IPS DF 6.9 (cell line): ENCODE data around the gene RGS9BP.
A peak's percentile ranks its signal among the peaks of the same experiment; 100 is the strongest.

ENCODE experiments used
- DNase-seq: peaks from one replicate; pipeline ENCODE4 v3.0.0-alpha.2; 2013; ENCODE audit warnings: low read depth, low spot score
- H3K27ac ChIP-seq: one replicate; pipeline ENCODE4 v1.5.1; 2013; ENCODE audit warnings: low read length, control low read depth
- H3K27me3 ChIP-seq: 2 replicates; pipeline ENCODE4 v1.6.1; 2013; ENCODE audit warnings: mild to moderate bottlenecking, low read length; ENCODE audit not compliant: control insufficient read depth, insufficient read depth
- H3K36me3 ChIP-seq: 2 replicates; pipeline ENCODE4 v1.6.1; 2013; ENCODE audit warnings: low read length; ENCODE audit not compliant: control insufficient read depth, insufficient read depth
- H3K4me1 ChIP-seq: 2 replicates; pipeline ENCODE4 v1.6.1; 2013; ENCODE audit warnings: low read length; ENCODE audit not compliant: control insufficient read depth, insufficient read depth
- H3K4me3 ChIP-seq: 2 replicates; pipeline ENCODE4 v1.5.1; 2013; ENCODE audit warnings: mild to moderate bottlenecking, low read length
- H3K9me3 ChIP-seq: 2 replicates; pipeline ENCODE4 v1.6.1; 2013; ENCODE audit warnings: low read length, inconsistent platforms; ENCODE audit not compliant: control insufficient read depth, insufficient read depth
- WGBS: extraction: QIAGEN DNeasy Blood & Tissue Kit; methylation state at CpG from one replicate; pipeline ENCODE4 v1.1.7; 2013; ENCODE audit warnings: mixed read lengths, missing lambda C conversion rate; ENCODE audit not compliant: insufficient read length, insufficient coverage; 5-methylcytosine and 5-hydroxymethylcytosine counted together

RGS9BP gene

GRCh38 chr19:32717496-32717895, 41.8 kb downstream of the RGS9BP start:
- H3K27ac ChIP-seq = no peak overlapping the region
- peaks cover 2% of the 10 kb centered on the region; the same call in 1 of the 2 replicates for H3K4me1 ChIP-seq
- DNase-seq = no peak
- WGBS = no CpG with 5 or more reads among the region's 5 CpGs
- no peaks in the 10 kb centered on the region for H3K36me3 ChIP-seq
- no peaks in the 10 kb centered on the region for H3K9me3 ChIP-seq
- H3K4me3 ChIP-seq = no peak overlapping the region
- no peaks in the 10 kb centered on the region for H3K27me3 ChIP-seq

DNA sequence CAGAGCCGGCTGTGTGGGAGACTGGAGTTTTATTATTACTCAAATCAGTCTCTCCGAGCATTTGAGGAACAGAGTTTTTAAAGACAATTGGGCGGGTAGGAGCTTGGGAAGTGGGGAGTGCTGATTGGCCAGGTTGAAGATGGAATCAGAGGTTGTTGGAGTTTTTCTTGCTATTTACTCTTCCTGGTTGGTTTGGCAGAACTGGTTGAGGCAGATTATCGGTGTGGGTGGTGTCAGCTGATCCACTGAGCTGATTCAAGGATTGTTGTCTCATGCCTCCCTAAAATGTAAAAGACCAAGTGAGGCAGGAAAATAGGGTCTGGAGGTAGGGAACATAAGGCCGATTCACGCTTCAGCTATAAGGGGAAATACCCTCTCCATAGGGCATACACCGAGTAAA, 42.6 kb downstream of the RGS9BP start:
- Histone ChIP-seq H3K4me3 (no peak overlapping the region), H3K36me3 (no peaks in the 10 kb centered on the region), H3K4me1 (peaks cover 2% of the 10 kb centered on the region; the same call in 1 of the 2 replicates), H3K27me3 (no peaks in the 10 kb centered on the region), H3K9me3 (no peaks in the 10 kb centered on the region), H3K27ac (no peak overlapping the region)
- WGBS = no CpG with 5 or more reads among the region's 7 CpGs
- no peak for DNase-seq

DNA sequence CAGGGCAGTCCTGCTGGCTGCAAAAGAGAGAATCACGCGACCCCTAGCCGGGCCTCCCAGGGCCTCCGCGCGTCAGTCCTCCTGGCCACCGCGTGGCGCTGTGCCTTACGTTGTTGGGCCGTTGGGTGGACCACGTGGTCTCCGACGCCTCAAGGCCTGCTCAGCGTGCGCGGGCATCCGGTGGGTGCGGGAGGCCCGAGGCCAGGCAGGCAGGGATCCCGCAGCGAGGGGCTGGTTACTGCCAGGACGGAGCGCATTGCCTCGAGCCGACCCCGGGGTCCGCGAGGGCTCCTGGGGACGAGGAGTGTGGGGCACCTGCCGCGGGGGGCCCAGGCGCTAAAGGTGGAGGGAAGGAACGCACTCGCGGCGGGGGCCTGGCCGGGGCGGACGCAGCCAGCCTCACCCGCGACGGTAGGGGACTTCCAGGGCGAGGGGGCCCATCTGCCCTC, 44.0 kb downstream of the RGS9BP start, which contains the start of gene TDRD12:
Gene TDRD12, plus strand, starts transcription at position 157 of the 449 bp plus-strand sequence. CDS start 306 bp downstream, outside the sequence.
- Histone ChIP-seq H3K27ac (no peak within 1 kb of the TSS), H3K4me3 (no peak within 1 kb of the TSS), H3K36me3 (no peaks in the 10 kb centered on the region), H3K4me1 (peaks cover 2% of the 10 kb centered on the region; the same call in 1 of the 2 replicates), H3K27me3 (no peaks in the 10 kb centered on the region), H3K9me3 (no peaks in the 10 kb centered on the region)
- peak; percentile 27 for DNase-seq
- no CpG with 5 or more reads among the region's 44 CpGs for WGBS

DNA sequence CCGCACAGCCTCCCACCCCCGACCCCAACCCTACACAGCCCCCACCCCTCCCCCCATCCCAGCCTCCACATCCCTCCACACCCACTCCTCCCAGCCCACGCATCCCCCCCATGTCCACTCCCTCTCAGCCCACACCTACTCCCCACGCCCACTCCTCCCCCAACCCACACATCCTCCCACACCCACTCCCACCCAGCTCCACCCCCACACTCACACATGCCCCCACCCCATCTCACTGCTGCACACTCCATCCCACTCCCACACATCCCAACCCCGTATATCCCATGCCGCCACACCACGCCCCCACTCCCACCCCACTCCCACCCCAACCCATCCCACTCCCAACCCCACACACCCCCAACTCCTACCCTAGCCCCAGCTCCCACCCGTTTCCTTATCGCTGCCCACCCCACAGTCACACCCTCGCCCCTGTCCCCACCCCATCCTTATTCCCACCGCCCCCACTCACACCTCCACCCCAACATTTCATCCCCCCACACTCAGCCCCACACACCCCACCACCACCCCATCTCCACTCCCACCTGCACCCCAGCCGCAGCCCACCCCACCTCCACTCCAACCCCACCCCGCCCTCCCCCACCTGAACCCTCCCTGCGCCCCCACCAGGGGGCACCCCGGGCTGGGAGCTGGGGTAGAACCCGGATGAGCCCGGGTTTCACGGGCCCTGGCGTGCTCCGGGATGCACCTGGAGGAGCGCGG, 44.7 kb downstream of the RGS9BP start:
- no peak for DNase-seq
- H3K4me1 ChIP-seq = peaks cover 2% of the 10 kb centered on the region; the same call in 1 of the 2 replicates
- no peak overlapping the region for H3K4me3 ChIP-seq
- H3K9me3 ChIP-seq = no peaks in the 10 kb centered on the region
- no CpG with 5 or more reads among the region's 22 CpGs for WGBS
- H3K27me3 ChIP-seq = no peaks in the 10 kb centered on the region
- H3K36me3 ChIP-seq = no peaks in the 10 kb centered on the region
- H3K27ac ChIP-seq = no peak overlapping the region

GRCh38 chr19:32720936-32721250, 45.2 kb downstream of the RGS9BP start:
- Histone ChIP-seq H3K9me3 (no peaks in the 10 kb centered on the region), H3K27me3 (no peaks in the 10 kb centered on the region)
- no CpG with 5 or more reads among the region's 22 CpGs for WGBS

More at GRCh38 chr19:32720936-32721250, 45.2 kb downstream of the RGS9BP start:
- H3K4me1 ChIP-seq = peaks cover 2% of the 10 kb centered on the region; the same call in 1 of the 2 replicates
- no peaks in the 10 kb centered on the region for H3K36me3 ChIP-seq
- H3K27ac ChIP-seq = no peak overlapping the region
- DNase-seq = no peak
- H3K4me3 ChIP-seq = no peak overlapping the region
